HepG2 (cell line): ENCODE measurements around the gene CSNK2A2. TPM values are rescaled to one million over a fixed set of nuclear protein-coding genes. Genes with fewer than 3 reads are reported as not detected.

ENCODE experiments used
- CBFB ChIP-seq: sonication (generic); formaldehyde crosslinking; IDR thresholded peaks from 2 replicates; pipeline ENCODE4 v1.4.0; 2020; ENCODE audit warnings: missing genetic modification reagents
- GTF3A ChIP-seq: sonication (generic); formaldehyde crosslinking; conservative IDR thresholded peaks from 2 replicates; pipeline ENCODE4 v1.4.0; 2020; ENCODE audit warnings: mild to moderate bottlenecking, missing genetic modification reagents
- HIC2 ChIP-seq: sonication (generic); formaldehyde crosslinking; IDR thresholded peaks from 2 replicates; pipeline ENCODE4 v1.9.0; 2022; ENCODE audit warnings: low read depth, missing genetic modification reagents
- HMGXB4 ChIP-seq, 2 experiments: sonication (generic) in 1 of 2; formaldehyde crosslinking in 1 of 2; IDR thresholded peaks; 2 replicates each; pipeline versions ENCODE4 v1.4.0 to v1.6.1; 2018 to 2020; ENCODE audit warnings: missing genetic modification reagents in 2 of 2, borderline replicate concordance in 1 of 2, low read depth in 1 of 2, mild to moderate bottlenecking in 1 of 2, missing biosample characterization in 1 of 2
- REXO4 ChIP-seq: sonication (generic); formaldehyde crosslinking; IDR thresholded peaks from 2 replicates; pipeline ENCODE4 v1.8.0; 2022; ENCODE audit warnings: missing genetic modification reagents, mild to moderate bottlenecking, borderline replicate concordance
- ZKSCAN8 ChIP-seq: IDR thresholded peaks from 2 replicates; pipeline ENCODE4 v1.6.1; 2016; ENCODE audit warnings: borderline replicate concordance, missing genetic modification reagents, missing compliant biosample characterization
- ZNF142 ChIP-seq: sonication (generic); formaldehyde crosslinking; IDR thresholded peaks from 2 replicates; pipeline ENCODE4 v1.4.0; 2020; ENCODE audit warnings: missing genetic modification reagents
- ZNF33A ChIP-seq: sonication (generic); formaldehyde crosslinking; IDR thresholded peaks from 2 replicates; pipeline ENCODE4 v1.5.1; 2020; ENCODE audit warnings: missing genetic modification reagents, mild to moderate bottlenecking, moderate library complexity, borderline replicate concordance
- polyA plus RNA-seq, 8 experiments: library from polyadenylated mRNA; depleted of rRNA in 3 of 8; stranded (reverse) in 7 of 8; unstranded in 1 of 8; fragments of >200 nt; fragmentation: Illumina TruSeq in 4 of 8; extraction: Trizol in 4 of 8; gene quantifications; 2 replicates each; pipeline versions ENCODE4 v1.2.1 to v1.2.3, GENCODE V29; 2011 to 2016; ENCODE audit warnings: low read depth in 4 of 8, missing spikeins in 1 of 8, mixed read lengths in 1 of 8; ENCODE audit not compliant: insufficient read depth in 1 of 8
- total RNA-seq, 5 experiments: library from RNA; depleted of rRNA; stranded (reverse); fragments of >200 nt; fragmentation: Illumina TruSeq; extraction: Trizol; gene quantifications; 2 replicates each; pipeline ENCODE4 v1.2.3, GENCODE V29; 2016; ENCODE audit warnings: low read depth in 1 of 5
- TF ChIP-seq, protein P1 (sequence below): sonication (generic); formaldehyde crosslinking; IDR thresholded peaks from 2 replicates; pipeline ENCODE4; 2020; ENCODE audit warnings: missing genetic modification reagents, mild to moderate bottlenecking, borderline replicate concordance
- TF ChIP-seq, protein P2 (sequence below): sonication (generic); formaldehyde crosslinking; IDR thresholded peaks from 2 replicates; pipeline ENCODE4 v1.4.0; 2020; ENCODE audit warnings: missing genetic modification reagents, borderline replicate concordance

CSNK2A2 gene
- total and polyA plus RNA-seq, 2 of the 13 experiments (the other 11 are each of a cell fraction or from before 2014, with no cell fraction given): 46.4 to 56.9 TPM

- peak; percentile 66 for TF ChIP-seq HIC2 (CRISPR knock-in tag)
- peak; percentile 83; the same call in 1 of the 2 replicates for TF ChIP-seq GTF3A (CRISPR knock-in tag)
- 0 out of 2 replicates have a peak, but pooled peaks have one; percentile 55 for TF ChIP-seq ZNF142 (CRISPR knock-in tag)
- peak; percentile 82; the same call in 1 of the 2 replicates for TF ChIP-seq CBFB (CRISPR knock-in tag)
- TF ChIP-seq ZNF33A (CRISPR knock-in tag): 0 out of 2 replicates have a peak, but pooled peaks have one; percentile 87
- TF ChIP-seq HMGXB4 (CRISPR knock-in tag; IDR thresholded peaks at IDR 0.05; ENCODE audit: borderline replicate concordance in 1 of 2, low read depth in 1 of 2): peak; percentile 94 to 97; a peak in 3 of 4 replicates
- TF ChIP-seq, protein P1, sequence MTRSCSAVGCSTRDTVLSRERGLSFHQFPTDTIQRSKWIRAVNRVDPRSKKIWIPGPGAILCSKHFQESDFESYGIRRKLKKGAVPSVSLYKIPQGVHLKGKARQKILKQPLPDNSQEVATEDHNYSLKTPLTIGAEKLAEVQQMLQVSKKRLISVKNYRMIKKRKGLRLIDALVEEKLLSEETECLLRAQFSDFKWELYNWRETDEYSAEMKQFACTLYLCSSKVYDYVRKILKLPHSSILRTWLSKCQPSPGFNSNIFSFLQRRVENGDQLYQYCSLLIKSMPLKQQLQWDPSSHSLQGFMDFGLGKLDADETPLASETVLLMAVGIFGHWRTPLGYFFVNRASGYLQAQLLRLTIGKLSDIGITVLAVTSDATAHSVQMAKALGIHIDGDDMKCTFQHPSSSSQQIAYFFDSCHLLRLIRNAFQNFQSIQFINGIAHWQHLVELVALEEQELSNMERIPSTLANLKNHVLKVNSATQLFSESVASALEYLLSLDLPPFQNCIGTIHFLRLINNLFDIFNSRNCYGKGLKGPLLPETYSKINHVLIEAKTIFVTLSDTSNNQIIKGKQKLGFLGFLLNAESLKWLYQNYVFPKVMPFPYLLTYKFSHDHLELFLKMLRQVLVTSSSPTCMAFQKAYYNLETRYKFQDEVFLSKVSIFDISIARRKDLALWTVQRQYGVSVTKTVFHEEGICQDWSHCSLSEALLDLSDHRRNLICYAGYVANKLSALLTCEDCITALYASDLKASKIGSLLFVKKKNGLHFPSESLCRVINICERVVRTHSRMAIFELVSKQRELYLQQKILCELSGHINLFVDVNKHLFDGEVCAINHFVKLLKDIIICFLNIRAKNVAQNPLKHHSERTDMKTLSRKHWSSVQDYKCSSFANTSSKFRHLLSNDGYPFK (CRISPR knock-in tag): peak; percentile 88; the same call in 1 of the 2 replicates
- no peak for TF ChIP-seq REXO4 (CRISPR knock-in tag)
- TF ChIP-seq, protein P2, sequence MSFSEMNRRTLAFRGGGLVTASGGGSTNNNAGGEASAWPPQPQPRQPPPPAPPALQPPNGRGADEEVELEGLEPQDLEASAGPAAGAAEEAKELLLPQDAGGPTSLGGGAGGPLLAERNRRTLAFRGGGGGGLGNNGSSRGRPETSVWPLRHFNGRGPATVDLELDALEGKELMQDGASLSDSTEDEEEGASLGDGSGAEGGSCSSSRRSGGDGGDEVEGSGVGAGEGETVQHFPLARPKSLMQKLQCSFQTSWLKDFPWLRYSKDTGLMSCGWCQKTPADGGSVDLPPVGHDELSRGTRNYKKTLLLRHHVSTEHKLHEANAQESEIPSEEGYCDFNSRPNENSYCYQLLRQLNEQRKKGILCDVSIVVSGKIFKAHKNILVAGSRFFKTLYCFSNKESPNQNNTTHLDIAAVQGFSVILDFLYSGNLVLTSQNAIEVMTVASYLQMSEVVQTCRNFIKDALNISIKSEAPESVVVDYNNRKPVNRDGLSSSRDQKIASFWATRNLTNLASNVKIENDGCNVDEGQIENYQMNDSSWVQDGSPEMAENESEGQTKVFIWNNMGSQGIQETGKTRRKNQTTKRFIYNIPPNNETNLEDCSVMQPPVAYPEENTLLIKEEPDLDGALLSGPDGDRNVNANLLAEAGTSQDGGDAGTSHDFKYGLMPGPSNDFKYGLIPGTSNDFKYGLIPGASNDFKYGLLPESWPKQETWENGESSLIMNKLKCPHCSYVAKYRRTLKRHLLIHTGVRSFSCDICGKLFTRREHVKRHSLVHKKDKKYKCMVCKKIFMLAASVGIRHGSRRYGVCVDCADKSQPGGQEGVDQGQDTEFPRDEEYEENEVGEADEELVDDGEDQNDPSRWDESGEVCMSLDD (CRISPR knock-in tag): no peak
- peak; percentile 68; the same call in 1 of the 2 replicates for TF ChIP-seq ZKSCAN8 (CRISPR knock-in tag)
These were observed 68.6 kb downstream of the CSNK2A2 start, which contains the start of gene CFAP20 (continued) for GRCh38 chr16:58129097-58129936.
